Subcutaneous abdominal adipose tissue (tissue), 5 donors: Measurements from ENCODE around the gene BMPR1A.
"Not testable (repeated sequence)": the region's sequence is repeated elsewhere in the genome, so short reads cannot be mapped to it uniquely, and the experiment has no call there.

ENCODE experiments used
- H3K27ac ChIP-seq: one replicate; pipeline ENCODE4 v1.7.0; 2013; ENCODE audit warnings: low read depth, mild to moderate bottlenecking, inconsistent platforms, low read length, moderate library complexity
- H3K27me3 ChIP-seq, 5 donors: one replicate each; pipeline ENCODE4 v1.7.0; 2013; ENCODE audit warnings: low read length in 5 of 5, inconsistent platforms in 1 of 5; ENCODE audit not compliant: control insufficient read depth in 5 of 5, insufficient read depth in 4 of 5
- H3K36me3 ChIP-seq, 5 donors: one replicate each; pipeline ENCODE4 v1.7.0; 2013; ENCODE audit warnings: low read length in 5 of 5; ENCODE audit not compliant: control insufficient read depth in 5 of 5, insufficient read depth in 5 of 5
- H3K4me1 ChIP-seq, 5 donors: one replicate each; pipeline ENCODE4 v1.7.0; 2013; ENCODE audit warnings: low read length in 5 of 5, mild to moderate bottlenecking in 3 of 5, moderate library complexity in 1 of 5; ENCODE audit not compliant: control insufficient read depth in 5 of 5, insufficient read depth in 5 of 5
- H3K4me3 ChIP-seq, 5 donors: one replicate each; pipeline ENCODE4 v1.7.0; 2013; ENCODE audit warnings: low read length in 5 of 5, low read depth in 1 of 5
- H3K9ac ChIP-seq, 5 donors: one replicate each; pipeline ENCODE4 v1.7.0; 2013; ENCODE audit warnings: low read length in 5 of 5, mild to moderate bottlenecking in 4 of 5, moderate library complexity in 3 of 5
- H3K9me3 ChIP-seq, 5 donors: one replicate each; pipeline ENCODE4 v1.7.0; 2013; ENCODE audit warnings: low read length in 5 of 5; ENCODE audit not compliant: control insufficient read depth in 5 of 5
- donor health status: healthy.
- donor health status: healthy.
- donor health status: healthy.
- donor health status: healthy.
- donor health status: healthy.

The BMPR1A gene

DNA sequence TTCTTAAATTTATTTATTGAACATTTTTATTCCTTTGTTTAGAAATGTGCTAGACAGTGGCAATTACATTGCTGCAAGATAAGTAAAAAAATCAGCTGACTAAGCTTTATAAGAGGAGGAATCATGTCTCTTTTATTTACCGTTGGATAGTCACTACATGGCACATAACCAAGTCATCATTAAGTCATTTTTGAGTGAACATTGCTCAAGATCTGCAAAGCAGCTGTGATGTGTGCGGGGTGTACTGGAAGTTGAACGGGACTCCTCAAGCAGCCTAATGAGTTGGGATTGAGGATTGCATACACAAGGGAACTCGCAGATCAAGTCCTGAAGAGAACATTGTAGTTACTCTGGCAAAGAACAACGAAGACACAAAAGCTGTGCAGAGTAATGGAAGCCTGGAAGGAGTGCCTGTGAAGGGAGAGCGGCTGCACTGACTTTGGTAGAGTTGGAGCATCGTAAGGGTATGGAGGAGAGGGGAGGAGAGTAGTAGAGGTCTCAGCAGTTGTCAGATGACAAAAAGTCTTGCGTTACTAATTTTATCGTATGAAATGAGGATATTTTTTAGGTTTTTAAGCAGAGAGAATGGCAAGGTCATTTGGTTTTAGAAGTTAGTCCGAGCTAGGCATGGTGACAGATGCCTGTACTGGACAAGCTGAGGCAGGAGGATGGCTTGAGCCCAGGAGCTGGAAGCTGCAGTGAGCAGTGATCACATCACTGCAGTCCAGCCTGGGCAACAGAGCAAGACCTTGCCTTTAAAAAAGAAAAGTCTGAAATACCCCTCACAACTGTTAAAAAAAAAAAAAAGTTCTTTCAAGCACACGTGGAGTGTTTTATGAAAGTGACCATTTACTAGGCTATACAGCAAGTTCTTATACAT, 95.1 kb downstream of the BMPR1A start:
- Histone ChIP-seq H3K9me3 (no peaks in the 10 kb centered on the region), H3K27ac (no peak overlapping the region), H3K36me3 (peaks cover 0 to 4% (median 0%) of the 10 kb centered on the region in 5 donors), H3K4me3 (no peak overlapping the region), H3K27me3 (no peaks in the 10 kb centered on the region), H3K4me1 (peaks cover 0 to 8% (median 0%) of the 10 kb centered on the region in 5 donors), H3K9ac (no peak overlapping the region)

DNA sequence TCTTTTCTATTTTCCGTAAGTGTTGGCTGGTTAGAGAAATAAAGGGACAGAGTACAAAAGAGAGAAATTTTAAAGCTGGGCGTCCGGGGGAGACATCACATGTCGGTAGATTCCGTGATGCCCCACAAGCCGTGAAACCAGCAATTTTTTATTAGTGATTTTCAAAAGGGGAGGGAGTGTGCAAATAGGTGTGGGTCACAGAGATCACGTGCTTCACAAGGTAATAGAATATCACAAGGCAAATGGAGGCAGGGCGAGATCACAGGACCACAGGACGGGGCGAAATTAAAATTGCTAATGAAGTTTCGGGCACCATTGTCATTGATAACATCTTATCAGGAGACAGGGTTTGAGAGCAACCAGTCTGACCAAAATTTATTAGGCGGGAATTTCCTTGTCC, 97.2 kb downstream of the BMPR1A start:
- H3K27me3 ChIP-seq, H3K4me1 ChIP-seq, H3K27ac ChIP-seq, H3K9ac ChIP-seq, H3K9me3 ChIP-seq, H3K4me3 ChIP-seq, H3K36me3 ChIP-seq: not testable (repeated sequence)

- Histone ChIP-seq H3K9ac (no peak overlapping the region), H3K27me3 (no peaks in the 10 kb centered on the region), H3K27ac (no peak overlapping the region)
These were observed 99.1 kb downstream of the BMPR1A start for GRCh38 chr10:86855513-86855912.

DNA sequence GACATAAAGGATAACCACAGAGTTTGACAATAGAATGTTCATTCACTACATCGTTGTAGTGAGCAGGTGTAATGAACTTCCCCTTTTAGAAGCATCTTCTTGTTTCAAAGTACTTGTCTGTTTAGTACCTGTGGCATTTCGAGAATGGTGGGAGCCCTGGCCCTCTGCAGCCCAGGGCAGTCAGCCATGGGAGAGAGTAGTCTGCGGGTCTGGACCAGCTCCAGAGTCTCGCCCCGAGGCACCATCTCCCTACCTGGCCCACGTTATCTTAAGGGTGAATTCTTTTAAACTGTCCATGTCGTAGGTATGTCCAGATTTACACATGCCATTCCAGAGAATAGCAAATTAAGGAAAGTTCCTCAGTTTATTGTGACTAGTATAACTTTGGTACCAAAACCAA, 99.7 kb downstream of the BMPR1A start:
- no peak overlapping the region for H3K9ac ChIP-seq
- H3K9me3 ChIP-seq = no peaks in the 10 kb centered on the region
- H3K27me3 ChIP-seq = no peaks in the 10 kb centered on the region
- peaks cover 0 to 4% (median 0%) of the 10 kb centered on the region in 5 donors for H3K36me3 ChIP-seq
- H3K4me3 ChIP-seq = no peak overlapping the region
- no peak overlapping the region for H3K27ac ChIP-seq
- H3K4me1 ChIP-seq = peaks cover 0 to 7% (median 0%) of the 10 kb centered on the region in 5 donors

More at GRCh38 chr10:86855513-86855912, 99.1 kb downstream of the BMPR1A start:
- no peaks in the 10 kb centered on the region for H3K9me3 ChIP-seq
- H3K36me3 ChIP-seq = peaks cover 0 to 4% (median 0%) of the 10 kb centered on the region in 5 donors
- H3K4me3 ChIP-seq = no peak overlapping the region
- peaks cover 0 to 8% (median 0%) of the 10 kb centered on the region in 5 donors for H3K4me1 ChIP-seq

DNA sequence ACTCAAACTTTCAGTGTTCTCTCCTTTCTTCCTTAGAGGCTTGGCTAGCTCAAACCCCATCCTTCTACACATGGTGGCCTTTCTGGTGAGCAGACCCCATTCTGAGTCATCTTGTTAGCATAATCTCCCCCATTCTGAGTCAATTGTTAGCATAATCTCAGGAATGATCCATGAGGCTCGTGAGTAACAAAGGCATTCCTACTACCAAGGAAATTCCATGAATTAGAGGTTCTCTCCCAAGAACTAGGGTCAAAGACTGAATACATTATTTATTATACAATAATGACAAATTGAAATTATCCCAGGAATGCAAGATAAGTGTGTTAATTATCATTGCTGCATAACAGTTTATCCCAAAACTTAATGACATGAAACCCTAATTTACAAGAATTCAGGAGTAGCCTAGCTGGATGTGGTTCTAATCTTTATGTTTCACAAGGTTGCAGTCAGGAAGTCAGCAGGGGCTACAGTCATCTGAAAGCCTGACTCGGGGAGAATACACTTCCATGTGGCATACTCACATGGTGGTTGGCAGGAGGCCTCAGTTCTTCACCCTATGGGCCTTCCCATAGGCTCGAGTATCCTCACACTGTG, 100.8 kb downstream of the BMPR1A start:
- Histone ChIP-seq H3K4me1 (no peaks in the 10 kb centered on the region), H3K36me3 (peaks cover 0 to 4% (median 0%) of the 10 kb centered on the region in 5 donors), H3K9ac (no peak overlapping the region), H3K4me3 (no peak overlapping the region), H3K9me3 (no peaks in the 10 kb centered on the region), H3K27me3 (no peaks in the 10 kb centered on the region), H3K27ac (no peak overlapping the region)

- H3K27me3 ChIP-seq = no peaks in the 10 kb centered on the region
- no peaks in the 10 kb centered on the region for H3K4me1 ChIP-seq
- peaks cover 0 to 4% (median 0%) of the 10 kb centered on the region in 5 donors for H3K36me3 ChIP-seq
- no peak overlapping the region for H3K4me3 ChIP-seq
- no peak overlapping the region for H3K9ac ChIP-seq
- no peak overlapping the region for H3K27ac ChIP-seq
- no peaks in the 10 kb centered on the region for H3K9me3 ChIP-seq
These were observed 101.6 kb downstream of the BMPR1A start for GRCh38 chr10:86858011-86858410.

- Histone ChIP-seq H3K4me1 (peaks cover 0 to 2% (median 0%) of the 10 kb centered on the region in 5 donors), H3K27me3 (no peaks in the 10 kb centered on the region), H3K27ac (no peak overlapping the region)
These were observed 104.9 kb downstream of the BMPR1A start for GRCh38 chr10:86861351-86861750.

DNA sequence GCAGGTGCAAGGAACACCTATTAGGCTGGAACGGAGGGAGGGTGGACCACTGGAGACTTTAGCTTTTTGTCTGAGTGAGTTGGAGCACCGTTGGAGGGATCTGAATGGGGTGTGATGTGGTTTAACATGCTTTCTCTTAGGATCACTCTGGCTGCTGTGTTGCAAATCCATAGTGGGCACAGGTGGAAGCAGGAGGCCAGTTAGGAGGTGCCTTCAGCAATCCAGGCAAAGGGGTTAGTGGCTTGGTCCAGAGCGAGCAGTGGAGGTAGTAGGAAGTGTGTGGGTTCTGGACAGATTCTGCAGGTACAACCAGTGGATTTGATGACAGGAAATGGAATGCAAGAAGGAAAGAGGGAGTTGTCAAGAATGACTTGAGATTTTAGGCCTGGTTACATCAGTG, 106.0 kb downstream of the BMPR1A start:
- Histone ChIP-seq H3K27ac (no peak overlapping the region), H3K9me3 (no peaks in the 10 kb centered on the region), H3K9ac (no peak overlapping the region), H3K36me3 (no peaks in the 10 kb centered on the region), H3K4me1 (peaks cover 0 to 2% (median 0%) of the 10 kb centered on the region in 5 donors), H3K4me3 (no peak overlapping the region), H3K27me3 (no peaks in the 10 kb centered on the region)

More at GRCh38 chr10:86861351-86861750, 104.9 kb downstream of the BMPR1A start:
- Histone ChIP-seq H3K36me3 (peaks cover 0 to under 1% (median 0%) of the 10 kb centered on the region in 5 donors), H3K4me3 (no peak overlapping the region), H3K9me3 (no peaks in the 10 kb centered on the region), H3K9ac (no peak overlapping the region)

DNA sequence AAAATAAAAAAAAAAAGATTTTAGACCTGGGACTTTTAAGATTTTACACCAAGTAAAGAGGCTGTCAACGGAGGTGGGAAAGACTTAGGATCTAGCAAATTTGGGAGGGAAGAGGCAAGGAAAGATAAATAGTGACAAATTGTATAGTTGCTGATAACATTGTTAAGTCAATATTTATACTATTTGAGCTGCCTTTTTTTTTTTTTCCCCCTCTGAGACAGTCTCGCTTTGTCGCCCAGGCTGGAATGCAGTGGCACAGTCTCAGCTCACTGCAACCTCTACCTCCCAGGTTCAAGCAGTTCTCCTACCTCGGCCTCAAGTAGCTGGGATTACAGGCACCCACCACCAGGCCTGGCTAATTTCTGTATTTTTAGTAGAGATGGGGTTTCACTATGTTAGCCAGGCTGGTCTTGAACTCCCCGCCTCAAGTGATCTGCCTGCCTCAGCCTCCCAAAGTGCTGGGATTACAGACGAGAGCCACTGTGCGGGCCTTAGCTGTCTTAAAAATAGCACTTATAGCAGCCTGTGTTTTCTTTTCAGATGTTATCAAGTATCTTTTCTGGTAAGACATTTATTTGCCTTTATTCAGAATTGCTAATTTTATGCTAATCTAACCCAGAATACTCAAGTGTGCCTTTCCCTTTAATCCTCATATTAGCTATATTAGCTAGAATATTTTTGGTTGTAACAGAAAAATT, 106.5 kb downstream of the BMPR1A start:
- H3K4me1 ChIP-seq = peaks cover 0 to 2% (median 0%) of the 10 kb centered on the region in 5 donors
- H3K27ac ChIP-seq = no peak overlapping the region
- H3K4me3 ChIP-seq = no peak overlapping the region
- no peak overlapping the region for H3K9ac ChIP-seq
- H3K9me3 ChIP-seq = no peaks in the 10 kb centered on the region
- H3K27me3 ChIP-seq = no peaks in the 10 kb centered on the region
- H3K36me3 ChIP-seq = no peaks in the 10 kb centered on the region

- H3K36me3 ChIP-seq = no peaks in the 10 kb centered on the region
- no peak overlapping the region for H3K9ac ChIP-seq
- H3K27me3 ChIP-seq = no peaks in the 10 kb centered on the region
- no peak overlapping the region for H3K27ac ChIP-seq
- H3K4me1 ChIP-seq = peaks cover 0 to 2% (median 0%) of the 10 kb centered on the region in 5 donors
- no peak overlapping the region for H3K4me3 ChIP-seq
- no peaks in the 10 kb centered on the region for H3K9me3 ChIP-seq
These were observed 107.0 kb downstream of the BMPR1A start for GRCh38 chr10:86863484-86863842.
